ENCODE measurements around the gene GRWD1.
A peak's percentile ranks its signal among the peaks of the same experiment; 100 is the strongest.

The GRWD1 gene

DNA sequence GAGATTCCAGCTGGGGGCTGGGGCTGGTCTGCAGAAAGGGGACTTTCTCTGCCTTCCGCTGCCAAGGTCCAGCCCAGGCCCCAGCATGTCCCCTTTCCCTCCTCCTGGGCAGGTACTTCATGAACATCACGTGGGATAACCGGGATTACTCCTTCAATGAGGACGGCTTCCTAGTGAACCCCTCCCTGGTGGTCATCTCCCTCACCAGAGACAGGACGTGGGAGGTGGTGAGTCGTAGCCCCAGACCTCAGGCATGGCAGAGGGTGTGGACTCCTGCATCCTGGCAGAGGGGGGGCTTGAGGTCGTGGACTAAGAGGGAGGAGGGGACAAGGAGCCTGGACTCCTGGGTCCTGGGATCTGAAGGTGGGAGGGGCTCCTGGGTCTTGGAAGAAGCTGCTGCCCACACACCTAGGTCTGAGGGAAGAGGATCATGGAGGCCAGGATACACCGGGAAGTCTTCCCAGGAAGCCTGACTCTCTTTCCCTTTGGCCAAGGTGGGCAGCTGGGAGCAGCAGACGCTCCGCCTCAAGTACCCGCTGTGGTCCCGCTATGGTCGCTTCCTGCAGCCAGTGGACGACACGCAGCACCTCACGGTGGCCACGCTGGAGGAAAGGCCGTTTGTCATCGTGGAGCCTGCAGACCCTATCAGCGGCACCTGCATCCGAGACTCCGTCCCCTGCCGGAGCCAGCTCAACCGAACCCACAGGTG is 31.8 kb upstream of the GRWD1 start:
- in situ Hi-C loops (cut with MboI; ENCODE audit: low sequenced_read_pairs): no loop called here
- Histone ChIP-seq H3K9me3 (no peaks in the 10 kb centered on the region), H3K27me3 (ENCODE audit: low read depth) (no peaks in the 10 kb centered on the region), H3K36me3 (replicated peaks) (no peaks in the 10 kb centered on the region), H3K4me1 (no peaks in the 10 kb centered on the region), H3K4me3 (no peak overlapping the region)
- DNase-seq (ENCODE audit: low spot score in 2 of 2): no peak

DNA sequence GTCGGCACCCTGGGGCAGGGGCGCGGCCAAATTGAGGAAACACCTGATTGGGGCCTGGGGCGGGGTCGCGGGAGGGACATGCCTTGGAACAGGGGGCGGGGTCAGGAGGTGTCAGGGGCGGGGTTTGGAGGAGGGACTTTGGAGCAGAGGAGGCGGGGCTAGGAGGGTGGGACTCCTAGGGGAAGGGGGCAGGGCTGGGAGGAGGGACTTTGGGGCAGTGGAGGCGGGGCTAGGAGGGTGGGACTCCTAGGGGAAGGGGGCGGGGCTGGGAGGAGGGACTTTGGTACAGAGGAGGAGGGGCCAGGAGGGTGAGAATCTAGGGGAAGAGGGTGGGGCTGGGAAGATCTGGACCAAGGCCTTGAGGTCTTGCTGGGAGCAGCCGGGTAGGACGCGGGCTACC is 30.4 kb upstream of the GRWD1 start:
- Histone ChIP-seq H3K4me1 (no peaks in the 10 kb centered on the region), H3K27me3 (ENCODE audit: low read depth) (no peaks in the 10 kb centered on the region), H3K9me3 (no peaks in the 10 kb centered on the region), H3K4me3 (no peak overlapping the region), H3K36me3 (replicated peaks) (no peaks in the 10 kb centered on the region)
- peak; percentile 59 to 94 for DNase-seq (ENCODE audit: low spot score in 2 of 2)
- in situ Hi-C loops (cut with MboI; ENCODE audit: low sequenced_read_pairs): no loop called here

DNA sequence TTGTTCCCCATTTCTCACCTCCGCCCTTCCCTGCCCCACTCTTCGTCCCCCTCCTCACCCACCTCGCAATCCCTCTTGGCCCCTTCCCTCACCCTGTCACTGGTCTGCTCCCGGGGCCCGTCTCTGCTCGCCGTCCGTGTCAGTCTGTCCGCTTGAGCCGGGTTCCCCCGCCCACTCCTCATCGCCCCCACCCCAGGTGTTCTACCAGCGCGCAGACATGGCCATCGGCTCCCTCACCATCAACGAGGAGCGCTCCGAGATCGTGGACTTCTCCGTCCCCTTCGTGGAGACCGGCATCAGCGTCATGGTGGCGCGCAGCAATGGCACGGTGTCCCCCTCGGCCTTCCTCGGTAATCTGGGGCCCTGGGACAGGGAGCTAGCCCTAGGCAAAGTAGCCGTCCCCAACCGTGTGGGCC is 30.0 kb upstream of the GRWD1 start:
- H3K36me3 ChIP-seq (replicated peaks): no peaks in the 10 kb centered on the region
- H3K9me3 ChIP-seq: no peaks in the 10 kb centered on the region
- no peak overlapping the region for H3K4me3 ChIP-seq
- in situ Hi-C loops (cut with MboI; ENCODE audit: low sequenced_read_pairs): no loop called here
- no peaks in the 10 kb centered on the region for H3K27me3 ChIP-seq (ENCODE audit: low read depth)
- no peaks in the 10 kb centered on the region for H3K4me1 ChIP-seq
- no peak for DNase-seq (ENCODE audit: low spot score in 2 of 2)

DNA sequence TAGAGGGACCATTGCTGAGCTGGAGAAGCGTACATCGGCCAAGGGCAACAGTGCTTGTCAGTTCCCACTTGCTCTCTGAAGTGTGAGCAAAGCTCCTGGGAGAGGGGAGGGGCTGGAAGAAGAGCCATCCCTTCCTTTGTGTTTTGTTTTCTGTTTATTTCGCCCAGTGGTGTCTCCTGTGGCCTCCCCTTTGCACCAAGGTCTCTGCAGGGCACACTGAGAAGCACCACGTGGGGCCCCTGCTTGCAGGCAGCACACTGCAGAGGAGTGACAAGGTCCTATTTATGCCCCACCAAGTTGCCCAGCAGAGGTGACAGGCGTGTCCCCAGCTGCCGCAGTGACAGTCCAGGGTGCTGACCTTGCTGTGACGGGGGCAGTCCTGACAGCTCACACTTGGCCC is 28.4 kb upstream of the GRWD1 start:
- Histone ChIP-seq H3K27me3 (ENCODE audit: low read depth) (no peaks in the 10 kb centered on the region), H3K36me3 (replicated peaks) (no peaks in the 10 kb centered on the region), H3K4me3 (no peak overlapping the region), H3K9me3 (no peaks in the 10 kb centered on the region), H3K4me1 (no peaks in the 10 kb centered on the region)
- in situ Hi-C loops (cut with MboI; ENCODE audit: low sequenced_read_pairs): no loop called here
- DNase-seq (ENCODE audit: low spot score in 2 of 2): no peak

DNA sequence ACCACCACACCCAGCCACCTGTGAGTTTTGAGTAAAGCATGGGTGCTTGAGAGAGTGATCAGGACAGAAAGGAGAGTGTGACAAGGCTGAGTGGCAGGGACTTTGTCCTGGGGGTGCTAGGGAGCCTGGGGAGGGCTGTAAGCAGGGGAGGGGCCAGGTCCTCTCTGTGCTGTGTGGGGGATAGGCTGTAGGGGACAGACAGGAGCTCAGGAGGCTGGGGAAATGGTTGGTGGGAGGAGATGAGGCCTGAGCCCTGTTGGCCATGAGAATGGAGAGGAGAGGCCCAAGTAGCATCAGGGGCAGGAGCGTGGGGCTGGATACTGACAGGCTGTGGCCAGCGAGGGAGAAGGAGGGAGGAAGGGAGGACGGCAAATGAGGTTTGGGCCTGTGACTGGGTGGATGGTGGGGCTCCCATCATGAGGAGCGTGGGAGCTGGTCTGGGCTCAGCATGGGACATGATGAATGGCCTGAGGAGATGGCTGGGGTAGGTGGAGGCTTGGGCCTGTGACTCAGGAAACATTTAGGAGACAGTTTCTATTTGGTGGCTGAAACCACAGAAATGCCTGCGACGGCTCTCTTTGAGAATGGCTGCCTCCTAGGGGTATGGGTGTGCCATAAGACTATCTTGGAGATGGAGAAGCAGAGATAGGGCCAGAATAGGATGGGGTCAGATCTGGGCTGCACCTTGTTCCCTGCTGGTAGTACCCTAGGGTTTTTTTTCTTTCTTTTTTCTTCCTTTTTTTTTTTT is 27.3 kb upstream of the GRWD1 start:
- DNase-seq (ENCODE audit: low spot score in 2 of 2): no peak
- Histone ChIP-seq H3K36me3 (replicated peaks) (no peaks in the 10 kb centered on the region), H3K4me3 (no peak overlapping the region), H3K27me3 (ENCODE audit: low read depth) (no peaks in the 10 kb centered on the region), H3K4me1 (no peaks in the 10 kb centered on the region), H3K9me3 (no peaks in the 10 kb centered on the region)
- in situ Hi-C loops (cut with MboI; ENCODE audit: low sequenced_read_pairs): no loop called here

DNA sequence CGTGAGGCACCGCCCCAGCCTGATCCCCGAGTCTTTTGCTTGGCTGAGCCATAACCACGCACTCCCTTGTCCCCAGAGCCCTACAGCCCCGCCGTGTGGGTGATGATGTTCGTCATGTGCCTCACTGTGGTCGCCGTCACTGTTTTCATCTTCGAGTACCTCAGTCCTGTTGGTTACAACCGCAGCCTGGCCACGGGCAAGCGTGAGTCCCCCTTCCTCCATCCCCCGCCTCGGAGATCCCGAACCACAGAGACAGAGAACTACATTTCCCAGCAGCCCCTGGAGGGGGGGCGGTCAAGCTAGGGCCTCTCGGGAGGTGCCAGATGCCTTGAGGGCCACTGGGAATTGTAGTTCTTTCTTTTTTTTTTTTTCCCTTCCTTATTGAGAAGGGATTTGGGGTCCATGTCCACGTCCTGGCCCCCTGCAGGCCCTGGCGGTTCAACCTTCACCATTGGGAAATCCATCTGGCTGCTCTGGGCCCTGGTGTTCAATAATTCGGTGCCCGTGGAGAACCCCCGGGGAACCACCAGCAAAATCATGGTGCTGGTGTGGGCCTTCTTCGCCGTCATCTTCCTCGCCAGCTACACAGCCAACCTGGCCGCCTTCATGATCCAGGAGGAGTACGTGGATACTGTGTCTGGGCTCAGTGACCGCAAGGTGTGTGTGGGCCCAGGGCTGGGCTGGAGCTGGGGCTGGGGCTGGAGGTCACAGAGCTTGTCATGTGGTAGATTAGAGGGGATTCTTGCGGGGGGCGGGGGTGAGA is 26.4 kb upstream of the GRWD1 start:
- Histone ChIP-seq H3K9me3 (no peaks in the 10 kb centered on the region), H3K4me1 (peaks cover under 1% of the 10 kb centered on the region; the same call in 1 of the 2 replicates), H3K27me3 (ENCODE audit: low read depth) (no peaks in the 10 kb centered on the region), H3K4me3 (no peak overlapping the region), H3K36me3 (replicated peaks) (no peaks in the 10 kb centered on the region)
- in situ Hi-C loops (cut with MboI; ENCODE audit: low sequenced_read_pairs): no loop called here
- DNase-seq (ENCODE audit: low spot score in 2 of 2): peak; percentile 50 to 79

DNA sequence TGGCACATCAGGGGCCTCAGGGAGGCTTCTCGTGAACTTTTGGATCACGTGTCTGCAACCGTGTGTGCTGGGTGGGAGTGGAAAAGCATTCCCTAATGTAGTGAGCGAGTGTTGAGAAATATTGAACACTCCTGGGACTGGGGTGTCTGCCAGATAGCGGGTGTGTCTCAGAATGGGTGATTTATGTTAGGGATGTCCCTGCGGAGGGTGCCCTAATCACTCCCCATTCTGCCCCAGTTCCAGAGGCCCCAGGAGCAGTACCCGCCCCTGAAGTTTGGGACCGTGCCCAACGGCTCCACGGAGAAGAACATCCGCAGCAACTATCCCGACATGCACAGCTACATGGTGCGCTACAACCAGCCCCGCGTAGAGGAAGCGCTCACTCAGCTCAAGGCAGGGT is 24.2 kb upstream of the GRWD1 start:
- Histone ChIP-seq H3K4me3 (no peak overlapping the region), H3K27me3 (ENCODE audit: low read depth) (no peaks in the 10 kb centered on the region), H3K9me3 (no peaks in the 10 kb centered on the region), H3K4me1 (peaks cover 6% of the 10 kb centered on the region), H3K36me3 (replicated peaks) (no peaks in the 10 kb centered on the region)
- in situ Hi-C loops (cut with MboI; ENCODE audit: low sequenced_read_pairs): no loop called here
- DNase-seq (ENCODE audit: low spot score in 2 of 2): no peak

DNA sequence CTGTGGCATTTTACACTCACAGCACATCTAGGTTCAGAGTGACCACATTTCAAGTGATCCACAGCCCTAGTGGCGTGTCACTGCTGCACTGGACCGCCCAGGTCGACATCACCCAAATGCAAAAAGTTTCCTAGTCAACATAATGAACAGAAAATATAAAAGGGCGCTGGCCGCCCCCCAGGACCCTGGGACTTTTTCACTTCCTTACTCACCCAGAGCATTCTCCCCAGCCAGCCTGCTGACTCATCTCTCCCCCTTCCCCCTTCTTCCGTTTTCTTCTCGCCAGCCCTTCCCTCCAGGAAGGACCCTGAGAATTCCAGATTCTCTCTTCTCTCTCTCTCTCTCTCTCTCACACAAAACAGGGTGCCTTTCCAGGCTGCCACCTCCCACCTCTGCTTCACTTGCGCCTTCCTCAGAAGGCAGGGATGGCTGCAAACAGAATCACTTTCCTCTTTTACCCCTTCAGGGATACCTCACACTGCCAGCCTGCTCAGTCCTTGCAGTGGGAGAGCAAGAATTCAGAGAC is 21.0 kb upstream of the GRWD1 start:
- peak; percentile 32 to 50 for DNase-seq (ENCODE audit: low spot score in 2 of 2)
- Histone ChIP-seq H3K4me1 (peaks cover 6% of the 10 kb centered on the region), H3K27me3 (ENCODE audit: low read depth) (no peaks in the 10 kb centered on the region), H3K4me3 (no peak overlapping the region), H3K36me3 (replicated peaks) (no peaks in the 10 kb centered on the region), H3K9me3 (no peaks in the 10 kb centered on the region)
- in situ Hi-C loops (cut with MboI; ENCODE audit: low sequenced_read_pairs): no loop called here

DNA sequence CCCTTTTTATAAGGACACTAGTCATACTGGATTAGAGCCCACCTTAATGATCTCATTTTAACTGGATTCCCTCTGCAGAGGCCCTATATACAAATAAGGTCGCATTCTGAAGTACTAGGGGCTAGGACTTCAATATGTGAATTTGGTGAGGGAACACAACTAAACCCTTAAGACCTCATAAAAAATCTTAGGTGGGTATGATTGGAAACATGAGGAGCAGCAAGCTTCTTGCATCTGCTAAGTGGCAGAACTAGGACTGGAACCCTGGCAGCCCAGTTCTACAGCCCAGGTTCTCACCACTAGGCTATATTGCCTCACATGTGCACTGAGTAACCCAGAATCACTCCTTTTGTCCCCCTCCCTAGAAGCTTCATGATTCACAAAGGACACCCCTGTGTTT is 17.1 kb upstream of the GRWD1 start:
- Histone ChIP-seq H3K9me3 (no peaks in the 10 kb centered on the region), H3K27me3 (ENCODE audit: low read depth) (no peaks in the 10 kb centered on the region), H3K36me3 (replicated peaks) (no peaks in the 10 kb centered on the region), H3K4me1 (peaks cover 6% of the 10 kb centered on the region), H3K4me3 (no peak overlapping the region)
- no peak for DNase-seq (ENCODE audit: low spot score in 2 of 2)
- in situ Hi-C loops (cut with MboI; ENCODE audit: low sequenced_read_pairs): no loop called here

DNA sequence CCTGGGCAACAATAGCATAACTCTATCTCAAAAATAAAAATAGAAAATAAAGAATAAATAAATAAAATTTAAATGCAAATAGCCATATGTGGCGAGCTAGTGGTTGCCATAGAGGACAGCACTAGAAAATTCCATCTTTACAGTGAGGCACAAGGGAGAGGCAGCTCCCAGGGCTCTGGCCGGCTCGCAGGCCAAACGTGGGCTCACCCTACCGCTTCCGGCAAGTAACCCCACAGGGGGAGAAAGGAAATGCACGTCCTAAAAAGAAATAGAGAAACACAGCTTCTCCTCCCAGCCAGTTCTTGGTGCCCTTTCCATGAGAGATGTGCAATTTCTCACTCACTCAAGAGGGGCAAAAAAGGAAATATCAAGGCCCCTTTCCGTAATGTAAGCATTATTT is 12.4 kb upstream of the GRWD1 start:
- in situ Hi-C loops (cut with MboI; ENCODE audit: low sequenced_read_pairs): no loop called here
- no peaks in the 10 kb centered on the region for H3K4me1 ChIP-seq
- no peak overlapping the region for H3K4me3 ChIP-seq

DNA sequence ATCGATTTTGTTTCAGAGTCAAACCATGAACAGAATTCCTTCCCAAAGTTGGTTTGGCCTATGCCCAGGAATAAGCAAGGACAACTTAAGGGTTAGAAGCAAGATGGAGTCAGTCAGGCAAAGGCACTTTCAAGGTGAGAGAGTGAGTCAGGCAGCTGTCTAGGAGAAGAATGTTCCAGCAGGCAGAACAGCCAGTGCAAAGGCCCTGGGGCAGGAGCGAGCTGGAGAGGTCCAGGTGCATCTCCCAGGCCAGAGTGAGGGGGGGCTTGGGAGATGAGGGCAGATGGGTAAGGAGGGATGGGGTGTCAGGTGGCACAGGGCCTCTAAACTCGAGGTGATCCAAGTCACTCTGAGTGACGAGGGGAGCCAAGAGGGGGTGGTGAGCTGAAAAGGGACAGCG is 9.2 kb upstream of the GRWD1 start:
- Histone ChIP-seq H3K9me3 (no peaks in the 10 kb centered on the region), H3K36me3 (replicated peaks) (no peaks in the 10 kb centered on the region), H3K4me3 (no peak overlapping the region), H3K27me3 (ENCODE audit: low read depth) (no peaks in the 10 kb centered on the region), H3K4me1 (no peaks in the 10 kb centered on the region)
- no peak for DNase-seq (ENCODE audit: low spot score in 2 of 2)
- in situ Hi-C loops (cut with MboI; ENCODE audit: low sequenced_read_pairs): no loop called here

More for the DNA sequence above, 12.4 kb upstream of the GRWD1 start:
- Histone ChIP-seq H3K9me3 (no peaks in the 10 kb centered on the region), H3K36me3 (replicated peaks) (no peaks in the 10 kb centered on the region), H3K27me3 (ENCODE audit: low read depth) (no peaks in the 10 kb centered on the region)
- DNase-seq (ENCODE audit: low spot score in 2 of 2): no peak

DNA sequence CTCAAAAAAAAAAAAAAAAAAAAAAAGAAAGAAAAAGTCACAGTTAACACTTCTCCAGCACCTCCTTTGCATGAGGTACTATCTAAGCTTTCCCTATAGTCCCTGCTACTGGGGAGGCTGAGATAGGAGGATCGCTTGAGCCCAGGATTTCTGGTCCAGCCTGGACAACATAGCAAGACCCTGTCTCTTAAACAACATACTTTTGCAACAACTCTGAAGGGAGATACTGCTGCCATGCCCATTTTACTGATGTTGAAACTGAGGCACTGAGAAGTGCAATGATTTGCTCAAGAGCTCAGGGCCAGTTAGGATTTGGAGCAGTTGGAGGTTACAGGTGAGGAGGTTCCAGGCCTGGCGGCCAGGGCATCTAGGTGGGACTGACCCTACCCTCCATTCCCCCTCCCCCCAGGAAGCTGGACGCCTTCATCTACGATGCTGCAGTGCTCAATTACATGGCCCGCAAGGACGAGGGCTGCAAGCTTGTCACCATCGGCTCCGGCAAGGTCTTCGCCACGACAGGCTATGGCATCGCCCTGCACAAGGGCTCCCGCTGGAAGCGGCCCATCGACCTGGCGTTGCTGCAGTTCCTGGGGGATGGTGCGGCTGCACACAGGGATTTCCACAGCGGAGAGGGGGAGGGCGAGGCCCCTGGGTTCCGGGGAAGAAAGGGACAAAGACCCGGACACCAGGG is 4.3 kb upstream of the GRWD1 start:
- no peaks in the 10 kb centered on the region for H3K27me3 ChIP-seq (ENCODE audit: low read depth)
- no peak for DNase-seq (ENCODE audit: low spot score in 2 of 2)
- no peaks in the 10 kb centered on the region for H3K9me3 ChIP-seq
- peaks cover 5% of the 10 kb centered on the region for H3K36me3 ChIP-seq (replicated peaks)
- H3K4me1 ChIP-seq: no peaks in the 10 kb centered on the region; the same call in 1 of the 2 replicates
- in situ Hi-C loops (cut with MboI; ENCODE audit: low sequenced_read_pairs): no loop called here
- H3K4me3 ChIP-seq: no peak overlapping the region
